IPS-20b (cell line): Measurements from ENCODE around the gene RAD51B.

Experiments used
- H3K27ac ChIP-seq: one replicate; pipeline ENCODE4 v1.5.1; 2013; ENCODE audit warnings: low read length
- H3K27me3 ChIP-seq: 2 replicates; pipeline ENCODE4 v1.6.1; 2013; ENCODE audit warnings: mild to moderate bottlenecking, low read length, inconsistent platforms; ENCODE audit not compliant: insufficient read depth
- H3K36me3 ChIP-seq: 2 replicates; pipeline ENCODE4 v1.6.1; 2013; ENCODE audit warnings: low read depth, mild to moderate bottlenecking, inconsistent platforms, low read length, moderate library complexity; ENCODE audit not compliant: insufficient read depth
- H3K4me1 ChIP-seq: 2 replicates; pipeline ENCODE4 v1.6.1; 2013; ENCODE audit warnings: mild to moderate bottlenecking, control low read depth, inconsistent platforms, low read length, moderate library complexity; ENCODE audit not compliant: insufficient read depth
- H3K4me3 ChIP-seq: 2 replicates; pipeline ENCODE4 v1.5.1; 2013; ENCODE audit warnings: mild to moderate bottlenecking, low read length, inconsistent platforms
- H3K9ac ChIP-seq: 2 replicates; pipeline ENCODE4 v1.6.1; 2013; ENCODE audit warnings: low read depth, mild to moderate bottlenecking, inconsistent platforms, low read length, moderate library complexity
- H3K9me3 ChIP-seq: 2 replicates; pipeline ENCODE4 v1.6.1; 2013; ENCODE audit warnings: mild to moderate bottlenecking, low read depth, low read length, inconsistent platforms; ENCODE audit not compliant: insufficient read depth

RAD51B gene

GRCh38 chr14:68458253-68458652 is 638.7 kb downstream of the RAD51B start:
- no peak overlapping the region for H3K27ac ChIP-seq
- no peaks in the 10 kb centered on the region for H3K9me3 ChIP-seq
- H3K4me3 ChIP-seq, result no peak overlapping the region
- no peak overlapping the region for H3K9ac ChIP-seq
- no peaks in the 10 kb centered on the region for H3K36me3 ChIP-seq
- H3K27me3 ChIP-seq, result no peaks in the 10 kb centered on the region
- peaks cover 6% of the 10 kb centered on the region for H3K4me1 ChIP-seq

DNA sequence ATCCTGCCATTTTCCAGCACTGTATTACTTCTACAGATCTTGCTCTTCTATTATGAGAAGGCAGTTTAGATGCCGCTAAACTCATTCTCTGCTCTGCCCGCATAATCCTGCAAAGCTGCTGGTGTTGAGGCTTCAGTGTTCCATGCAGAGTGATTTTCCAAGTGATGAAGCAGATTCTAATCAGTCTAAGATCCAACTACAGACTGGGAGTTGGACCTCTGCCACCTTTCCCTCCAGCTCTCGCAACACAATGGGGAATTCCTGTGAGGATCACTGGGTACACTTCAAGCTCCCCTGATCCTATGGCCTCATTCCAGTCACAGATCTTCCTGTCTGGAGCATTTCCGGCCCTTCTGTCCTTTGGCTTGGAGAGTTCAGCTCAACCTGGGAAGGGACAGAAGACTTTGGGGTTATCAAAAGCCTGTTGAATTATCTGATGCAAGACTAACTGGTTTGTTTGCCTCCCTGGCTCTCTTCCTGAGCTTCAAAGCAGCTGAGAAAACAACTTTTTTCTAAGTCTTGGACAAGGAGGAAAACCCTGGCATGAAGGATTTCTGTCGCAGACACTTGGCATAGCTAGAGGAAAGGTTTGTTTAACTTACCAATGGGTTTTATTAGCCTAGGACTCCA is 639.4 kb downstream of the RAD51B start:
- Histone ChIP-seq H3K4me1 (peaks cover 6% of the 10 kb centered on the region), H3K27me3 (no peaks in the 10 kb centered on the region), H3K4me3 (no peak overlapping the region), H3K9me3 (no peaks in the 10 kb centered on the region), H3K9ac (no peak overlapping the region; the same call in 1 of the 2 replicates), H3K36me3 (no peaks in the 10 kb centered on the region), H3K27ac (no peak overlapping the region)

DNA sequence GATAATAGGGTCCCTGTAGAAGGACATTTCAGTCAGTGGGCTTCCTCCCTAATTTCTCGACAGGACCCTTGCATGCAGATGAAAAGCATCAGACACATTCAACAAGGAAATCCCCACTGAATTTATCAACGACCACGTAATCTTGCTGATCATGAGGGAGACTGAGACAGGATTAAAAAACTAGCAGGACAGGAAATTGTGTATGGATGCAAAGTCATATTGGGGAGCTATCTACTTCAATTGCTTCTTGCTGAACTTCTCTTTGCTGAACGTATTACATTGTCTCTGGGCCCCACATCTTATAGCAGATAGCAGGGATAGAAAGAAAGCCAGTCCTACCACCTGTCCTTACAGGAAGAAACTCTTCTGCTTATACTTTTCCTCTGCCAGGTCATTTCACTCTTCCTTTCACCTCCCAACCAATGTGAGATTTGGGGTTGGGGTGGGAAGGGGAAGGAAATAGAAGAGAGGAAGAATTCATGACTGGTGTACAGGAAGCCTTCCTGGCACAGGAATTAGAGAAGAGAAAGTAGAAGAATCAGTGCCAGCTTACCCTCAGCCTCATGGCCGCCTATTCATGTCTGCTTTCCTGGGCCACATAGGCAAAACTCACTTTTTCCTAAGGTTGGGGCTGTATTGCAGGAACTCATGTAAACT is 640.0 kb downstream of the RAD51B start:
- Histone ChIP-seq H3K36me3 (no peaks in the 10 kb centered on the region), H3K4me3 (no peak overlapping the region), H3K27me3 (no peaks in the 10 kb centered on the region), H3K9ac (no peak overlapping the region; the same call in 1 of the 2 replicates), H3K27ac (no peak overlapping the region), H3K9me3 (no peaks in the 10 kb centered on the region), H3K4me1 (peaks cover 6% of the 10 kb centered on the region)

DNA sequence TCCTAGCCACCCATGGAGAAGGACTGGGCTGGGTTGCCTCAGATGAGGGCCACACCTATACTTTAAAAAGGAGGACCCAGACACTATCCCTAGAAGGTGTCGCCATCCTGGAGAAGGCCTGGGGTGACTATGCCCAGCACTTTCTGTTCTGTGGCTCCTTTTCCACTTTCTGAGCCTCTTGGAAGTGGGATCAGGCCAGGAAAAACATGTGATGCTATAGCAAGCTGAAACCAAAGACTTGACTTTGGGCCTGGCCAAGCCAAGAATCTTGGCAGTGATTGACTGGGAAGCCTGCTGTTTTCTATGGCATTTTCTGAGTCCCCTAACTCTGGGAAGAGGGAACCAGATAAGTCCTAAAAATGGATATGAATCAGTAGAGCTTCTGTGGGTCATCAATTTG is 641.0 kb downstream of the RAD51B start:
- no peak overlapping the region for H3K9ac ChIP-seq
- no peaks in the 10 kb centered on the region for H3K27me3 ChIP-seq
- H3K36me3 ChIP-seq, result no peaks in the 10 kb centered on the region
- no peak overlapping the region for H3K4me3 ChIP-seq
- H3K27ac ChIP-seq, result no peak overlapping the region
- peaks cover 6% of the 10 kb centered on the region for H3K4me1 ChIP-seq
- no peaks in the 10 kb centered on the region for H3K9me3 ChIP-seq

- Histone ChIP-seq H3K36me3 (no peaks in the 10 kb centered on the region), H3K4me1 (peaks cover 6% of the 10 kb centered on the region), H3K4me3 (no peak overlapping the region), H3K27ac (no peak overlapping the region), H3K9me3 (no peaks in the 10 kb centered on the region), H3K27me3 (no peaks in the 10 kb centered on the region), H3K9ac (no peak overlapping the region)
Measured at GRCh38 chr14:68461086-68461485, 641.5 kb downstream of the RAD51B start.

DNA sequence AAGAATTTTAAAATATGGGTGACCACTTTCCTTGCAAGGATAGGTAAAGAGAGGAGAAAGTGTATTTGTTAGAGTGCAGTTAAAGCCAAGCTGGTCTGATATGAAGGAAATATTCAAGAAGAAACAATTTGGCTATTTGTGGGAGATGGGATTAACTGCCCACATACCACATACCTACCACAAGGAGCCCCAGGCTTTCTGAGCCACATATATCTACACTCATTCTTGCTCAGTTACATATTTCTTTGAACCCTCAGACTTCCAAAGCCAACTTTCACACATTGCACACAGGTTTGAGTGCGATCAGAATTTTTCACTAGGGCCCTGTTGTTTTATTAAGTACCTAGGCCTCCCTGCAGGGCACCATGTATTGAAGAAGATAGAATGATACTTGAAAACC is 643.1 kb downstream of the RAD51B start:
- H3K27ac ChIP-seq, result no peak overlapping the region
- H3K36me3 ChIP-seq, result no peaks in the 10 kb centered on the region
- no peak overlapping the region for H3K9ac ChIP-seq
- no peaks in the 10 kb centered on the region for H3K9me3 ChIP-seq
- peaks cover 6% of the 10 kb centered on the region for H3K4me1 ChIP-seq
- no peak overlapping the region for H3K4me3 ChIP-seq
- no peaks in the 10 kb centered on the region for H3K27me3 ChIP-seq

- Histone ChIP-seq H3K9me3 (no peaks in the 10 kb centered on the region), H3K9ac (no peak overlapping the region), H3K4me1 (peaks cover 6% of the 10 kb centered on the region), H3K4me3 (no peak overlapping the region), H3K27ac (no peak overlapping the region), H3K27me3 (no peaks in the 10 kb centered on the region), H3K36me3 (no peaks in the 10 kb centered on the region)
Measured at GRCh38 chr14:68463299-68463698, 643.7 kb downstream of the RAD51B start.

- Histone ChIP-seq H3K4me1 (peaks cover 10% of the 10 kb centered on the region), H3K4me3 (no peak overlapping the region), H3K27ac (no peak overlapping the region), H3K9ac (no peak overlapping the region), H3K27me3 (no peaks in the 10 kb centered on the region), H3K36me3 (no peaks in the 10 kb centered on the region), H3K9me3 (no peaks in the 10 kb centered on the region)
Measured at GRCh38 chr14:68463705-68464374, 644.3 kb downstream of the RAD51B start.

- peaks cover 14% of the 10 kb centered on the region for H3K4me1 ChIP-seq
- H3K36me3 ChIP-seq, result no peaks in the 10 kb centered on the region
- no peak overlapping the region for H3K9ac ChIP-seq
- H3K4me3 ChIP-seq, result no peak overlapping the region
- no peaks in the 10 kb centered on the region for H3K9me3 ChIP-seq
- H3K27ac ChIP-seq, result no peak overlapping the region
- no peaks in the 10 kb centered on the region for H3K27me3 ChIP-seq
Measured at GRCh38 chr14:68464711-68465110, 645.1 kb downstream of the RAD51B start.

- H3K4me3 ChIP-seq, result no peak overlapping the region
Measured at GRCh38 chr14:68466491-68466977, 647.0 kb downstream of the RAD51B start.

DNA sequence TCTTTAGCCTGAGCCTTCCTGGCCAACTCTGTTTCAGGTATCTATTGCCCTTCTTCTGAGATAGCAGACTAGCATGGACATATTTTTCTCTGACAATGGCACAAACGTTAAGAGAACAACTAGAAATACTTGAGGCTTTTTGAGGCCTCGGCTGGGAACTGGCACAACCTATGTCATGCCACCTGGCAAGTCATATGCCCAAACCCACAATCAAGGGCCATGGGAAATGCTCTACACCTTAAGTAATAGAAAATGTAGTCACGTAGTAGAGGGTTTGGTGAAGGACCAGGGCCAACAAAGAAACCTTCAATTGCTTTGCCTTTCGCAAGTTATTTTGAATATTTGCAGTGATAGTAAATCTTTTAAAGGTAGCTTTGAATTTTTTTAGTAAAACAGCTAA is 647.8 kb downstream of the RAD51B start:
- H3K36me3 ChIP-seq, result no peaks in the 10 kb centered on the region
- peaks cover 37% of the 10 kb centered on the region for H3K4me1 ChIP-seq
- no peak overlapping the region for H3K4me3 ChIP-seq
- H3K27me3 ChIP-seq, result no peaks in the 10 kb centered on the region
- no peak overlapping the region for H3K27ac ChIP-seq
- H3K9me3 ChIP-seq, result no peaks in the 10 kb centered on the region
- H3K9ac ChIP-seq, result no peak overlapping the region

More at GRCh38 chr14:68466491-68466977, 647.0 kb downstream of the RAD51B start:
- H3K9ac ChIP-seq, result no peak overlapping the region
- no peaks in the 10 kb centered on the region for H3K36me3 ChIP-seq
- no peaks in the 10 kb centered on the region for H3K27me3 ChIP-seq
- peaks cover 30% of the 10 kb centered on the region for H3K4me1 ChIP-seq
- no peak overlapping the region for H3K27ac ChIP-seq
- H3K9me3 ChIP-seq, result no peaks in the 10 kb centered on the region
